GM21390 (cell line): ENCODE results near the gene NCOR2.

ENCODE experiments used
- ATAC-seq: cut with Tn5 transposase; IDR thresholded peaks from one replicate; pipeline ENCODE4 v1.9.1; 2021; ENCODE audit not compliant: unreplicated experiment

Gene NCOR2

GRCh38 chr12:124544311-124544970, 23.0 kb downstream of the NCOR2 start:
- ATAC-seq = no peak

GRCh38 chr12:124543590-124544310, 23.7 kb downstream of the NCOR2 start:
- no peak for ATAC-seq

GRCh38 chr12:124543052-124543589, 24.3 kb downstream of the NCOR2 start:
- no peak for ATAC-seq

GRCh38 chr12:124542021-124542949, 25.1 kb downstream of the NCOR2 start:
- no peak for ATAC-seq

- ATAC-seq = no peak
Measured at GRCh38 chr12:124541322-124541721, 26.1 kb downstream of the NCOR2 start.

GRCh38 chr12:124539084-124540041, 28.0 kb downstream of the NCOR2 start:
- ATAC-seq = no peak

GRCh38 chr12:124538194-124539082, 29.0 kb downstream of the NCOR2 start:
- ATAC-seq = no peak

GRCh38 chr12:124537525-124538193, 29.8 kb downstream of the NCOR2 start:
- ATAC-seq = no peak

- ATAC-seq = no peak
Measured at GRCh38 chr12:124536641-124537040, 30.8 kb downstream of the NCOR2 start.

- no peak for ATAC-seq
Measured at GRCh38 chr12:124534776-124535740, 32.4 kb downstream of the NCOR2 start.

- ATAC-seq = no peak
Measured at GRCh38 chr12:124533456-124533855, 34.0 kb downstream of the NCOR2 start.

- no peak for ATAC-seq
Measured at GRCh38 chr12:124532967-124533366, 34.4 kb downstream of the NCOR2 start.

- ATAC-seq = no peak
Measured at GRCh38 chr12:124532331-124532750, 35.1 kb downstream of the NCOR2 start.

- no peak for ATAC-seq
Measured at GRCh38 chr12:124531906-124532305, 35.5 kb downstream of the NCOR2 start.

GRCh38 chr12:124531281-124531745, 36.1 kb downstream of the NCOR2 start:
- no peak for ATAC-seq

GRCh38 chr12:124530637-124531263, 36.7 kb downstream of the NCOR2 start:
- ATAC-seq = no peak
